NCI-H1436 treated with DMSO at 0.1 percent for 48 hours (cell line): ENCODE measurements around the gene BBIP1.
"Not testable (repeated sequence)": the region's sequence is repeated elsewhere in the genome, so short reads cannot be mapped to it uniquely, and the experiment has no call there.

Experiments used
- DNase-seq: peaks from one replicate; lab custom pipeline; 2025; lab: John Stamatoyannopoulos, UW

Gene BBIP1

DNA sequence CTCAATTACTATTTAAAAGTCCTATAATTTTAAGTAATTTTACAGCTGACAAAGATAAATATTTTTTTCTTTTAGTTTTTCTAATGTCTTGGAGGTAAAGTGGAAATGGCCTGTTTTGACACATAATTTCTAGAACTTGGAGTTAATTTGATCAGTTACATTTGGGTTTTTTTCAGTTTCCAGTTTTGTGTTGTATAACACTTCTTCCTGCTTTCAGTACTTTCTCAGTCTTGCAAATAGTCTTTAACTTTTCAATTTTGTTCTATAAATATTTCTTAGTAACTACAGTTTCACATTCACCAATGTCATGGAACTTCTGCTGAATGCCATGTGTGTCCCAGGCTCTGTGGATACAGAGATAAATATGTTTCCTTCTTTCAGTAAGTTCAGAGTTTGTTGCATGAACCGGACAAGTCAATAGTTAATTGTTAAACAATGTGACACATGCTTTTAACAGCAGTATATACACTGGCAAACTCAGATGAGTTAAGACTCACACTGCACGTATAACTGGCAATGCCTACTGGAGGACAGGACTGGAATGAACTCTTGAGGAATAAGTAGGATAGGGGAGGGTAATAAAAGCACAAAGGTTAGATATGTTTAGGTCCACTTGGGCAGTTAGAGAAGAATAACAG is 5.0 kb upstream of the BBIP1 start:
- DNase-seq: no peak

DNA sequence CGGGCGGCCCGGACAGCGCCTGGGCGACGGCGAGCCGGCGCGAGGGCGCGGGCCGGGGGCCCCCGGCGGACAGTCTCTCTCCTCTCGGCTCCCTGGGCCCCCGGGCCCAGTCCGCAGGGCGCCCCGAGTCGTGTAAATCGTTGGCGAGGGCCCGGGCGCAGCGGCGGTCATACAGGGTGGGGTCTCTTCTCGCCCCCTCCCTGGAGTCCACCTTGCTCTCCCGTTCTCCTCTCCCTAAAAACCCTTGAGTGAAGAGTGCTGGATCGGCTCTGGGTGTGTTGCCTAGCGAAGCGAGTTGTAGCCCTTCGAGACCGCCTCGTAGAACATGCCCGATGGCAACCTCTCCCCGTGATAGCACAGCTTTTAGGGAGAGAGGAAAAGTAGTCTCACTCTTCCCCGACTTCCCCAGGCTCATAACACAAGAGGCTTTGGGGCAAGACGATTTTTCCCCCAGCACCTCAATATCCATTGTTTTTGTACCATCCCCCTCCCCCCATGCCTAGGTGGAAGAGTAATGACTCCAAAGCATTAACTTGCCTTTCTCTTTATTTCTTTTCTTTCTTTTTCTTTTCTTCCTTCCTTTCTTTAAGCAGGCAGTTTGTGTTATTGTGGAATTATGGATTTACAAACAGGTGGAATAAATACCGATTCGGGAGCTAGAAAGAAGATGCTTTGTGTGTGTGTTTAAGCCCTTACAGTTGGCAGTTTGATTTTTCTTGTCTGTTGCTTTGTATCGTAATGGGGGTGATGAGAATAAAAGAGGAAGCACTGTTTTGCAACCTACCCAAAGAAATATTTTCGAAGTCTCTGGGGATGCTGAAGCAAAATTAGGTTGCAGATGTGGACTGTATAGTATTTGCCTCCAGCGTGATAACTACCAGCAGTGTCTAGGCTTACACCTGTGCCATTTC is 1.2 kb upstream of the BBIP1 start:
- no peak for DNase-seq

DNA sequence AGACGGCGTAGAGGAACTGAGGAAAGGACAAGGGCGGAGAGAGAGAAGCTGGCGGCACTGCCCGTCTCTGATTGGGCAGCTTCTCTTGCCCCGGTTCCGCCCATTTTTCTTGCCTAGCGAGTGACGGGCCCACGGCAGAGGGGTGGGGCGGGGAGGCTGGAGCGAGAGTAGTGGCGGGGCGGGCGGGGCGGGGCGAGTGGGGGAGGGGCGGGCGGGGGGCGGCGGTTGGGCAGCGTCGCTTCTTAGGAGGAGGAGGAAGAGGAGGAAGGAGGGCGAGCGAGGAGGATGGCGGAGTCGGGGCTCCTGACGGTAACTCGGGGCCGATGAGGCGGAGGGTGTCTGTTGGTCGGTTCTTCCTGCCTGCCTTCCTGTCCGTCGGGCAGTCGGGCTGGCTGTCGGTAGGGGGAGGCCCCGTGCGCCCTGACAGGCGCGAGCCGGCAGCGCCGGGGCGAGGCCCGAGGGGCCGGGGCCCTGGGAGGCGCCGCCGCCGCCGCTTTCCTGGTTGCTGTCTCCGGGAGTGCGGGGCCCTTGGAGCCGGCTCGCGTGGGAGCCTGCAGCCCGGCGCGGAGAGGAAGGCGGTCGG is 460 bp upstream of the BBIP1 start, which contains the start of gene SHOC2:
Gene SHOC2 (plus strand): TSS at position 256 of the 583 bp plus-strand sequence. CDS start 44,755 bp downstream, outside the sequence.
- DNase-seq: no peak

DNA sequence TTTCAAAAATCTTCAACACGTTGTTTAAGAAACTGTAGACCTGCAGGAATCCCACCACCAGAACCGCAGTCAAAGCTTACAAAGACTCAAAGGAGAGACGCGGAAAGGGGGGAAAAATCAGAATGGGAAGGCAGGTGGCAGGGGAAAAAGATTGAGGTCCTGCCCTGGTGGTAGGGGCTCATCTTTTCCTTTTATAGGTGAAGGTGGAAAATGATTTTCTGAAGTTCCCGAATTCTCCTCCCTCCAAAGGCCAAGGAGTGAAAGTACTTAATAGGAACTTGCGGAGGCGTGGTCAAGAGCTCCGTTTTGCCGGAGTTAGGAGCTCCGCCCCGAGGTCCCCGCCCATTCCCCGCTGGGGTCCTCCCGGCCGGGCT is 724 bp downstream of the BBIP1 start:
- DNase-seq: peak; percentile 74

DNA sequence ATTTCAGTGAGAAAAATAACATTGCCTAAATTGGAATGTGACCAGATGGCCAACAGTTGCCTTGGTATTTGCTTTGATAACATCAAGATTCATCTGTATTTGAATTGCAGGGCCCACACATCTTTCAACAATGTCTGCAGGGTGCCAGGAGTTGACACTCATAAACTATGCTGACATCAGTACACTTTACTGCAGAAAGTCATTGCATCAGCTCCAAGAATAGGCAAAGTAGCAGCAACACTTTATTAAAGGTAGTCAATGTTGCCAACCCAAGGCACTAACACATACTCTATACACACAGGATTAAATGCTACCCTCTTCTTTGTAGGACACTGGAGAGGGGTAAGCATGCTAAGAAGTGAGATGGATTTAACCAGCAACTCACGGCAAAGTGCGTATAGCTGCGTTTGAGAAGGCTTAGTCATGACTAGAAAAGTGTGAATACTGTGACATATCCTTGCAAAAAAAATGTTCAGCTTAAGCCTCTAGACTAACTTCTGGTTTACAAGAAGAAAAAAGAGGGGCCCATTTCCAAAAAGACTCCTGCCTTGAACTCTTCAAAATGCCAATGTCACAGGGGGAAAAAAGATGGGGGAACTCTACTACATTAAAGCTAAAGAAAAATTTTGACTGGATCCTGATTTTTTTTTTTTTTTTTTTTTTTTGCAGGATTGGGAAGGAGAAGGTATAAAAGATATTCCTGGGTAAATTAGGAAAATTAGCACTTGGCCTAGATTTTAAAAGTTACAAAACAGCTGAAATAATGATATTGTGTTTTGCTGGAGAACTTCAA is 2.2 kb downstream of the BBIP1 start:
- DNase-seq: no peak

DNA sequence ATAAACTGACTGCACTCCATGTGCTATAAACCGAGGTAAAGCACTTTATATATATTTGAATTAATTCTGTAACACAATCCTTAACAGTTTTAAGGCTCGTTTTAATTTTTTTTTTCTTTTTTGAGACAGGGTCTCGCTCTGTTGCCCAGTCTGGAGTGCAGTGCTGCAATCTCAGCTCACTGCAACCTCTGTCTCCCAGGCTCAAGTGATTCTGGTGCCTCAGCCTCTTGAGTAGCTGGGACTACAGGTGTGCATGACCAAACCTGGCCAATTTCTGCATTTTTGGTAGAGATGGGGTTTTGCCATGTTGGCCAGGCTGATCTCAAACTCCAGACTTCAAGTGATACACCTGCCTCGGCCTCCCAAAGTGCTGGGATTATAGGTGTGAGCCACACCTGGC is 3.4 kb downstream of the BBIP1 start:
- DNase-seq: not testable (repeated sequence)

DNA sequence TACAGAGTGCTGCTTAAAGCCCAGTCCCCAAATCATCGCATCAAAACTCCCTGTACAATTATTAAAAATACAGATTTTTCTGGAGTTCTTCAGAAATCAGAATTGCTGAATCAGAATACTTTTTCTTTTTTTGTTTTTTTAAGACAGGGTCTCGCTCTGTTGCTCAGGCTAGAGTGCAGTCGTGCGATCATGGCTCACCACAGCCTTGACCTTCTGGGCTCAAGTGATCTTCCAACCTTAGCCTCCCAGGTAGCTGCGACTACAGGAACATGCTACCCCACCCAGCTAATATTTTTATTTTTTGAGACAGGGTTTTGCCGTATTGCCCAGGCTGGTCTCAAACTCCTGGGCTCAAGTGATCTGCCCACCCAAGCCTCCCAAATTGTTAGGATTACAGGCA is 3.9 kb downstream of the BBIP1 start:
- no peak for DNase-seq

DNA sequence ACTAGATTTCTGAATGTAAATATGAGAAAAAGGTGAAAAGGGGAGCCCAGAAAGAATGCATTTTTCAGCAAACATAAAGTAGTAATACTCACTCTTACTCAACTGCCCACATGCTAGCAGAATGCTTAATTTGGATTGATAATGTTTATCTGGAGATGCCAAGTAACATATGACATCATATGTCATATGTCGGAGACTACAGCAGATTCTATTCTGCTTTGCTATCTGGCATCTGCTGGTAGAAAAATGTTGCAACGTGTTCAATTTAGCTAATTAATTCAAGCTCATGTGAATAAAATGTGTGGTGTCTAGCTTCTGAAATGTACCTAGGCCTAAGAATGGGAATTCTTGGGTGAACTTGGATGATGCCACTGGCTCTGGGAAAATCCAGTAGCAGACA is 4.5 kb downstream of the BBIP1 start:
- DNase-seq: no peak

DNA sequence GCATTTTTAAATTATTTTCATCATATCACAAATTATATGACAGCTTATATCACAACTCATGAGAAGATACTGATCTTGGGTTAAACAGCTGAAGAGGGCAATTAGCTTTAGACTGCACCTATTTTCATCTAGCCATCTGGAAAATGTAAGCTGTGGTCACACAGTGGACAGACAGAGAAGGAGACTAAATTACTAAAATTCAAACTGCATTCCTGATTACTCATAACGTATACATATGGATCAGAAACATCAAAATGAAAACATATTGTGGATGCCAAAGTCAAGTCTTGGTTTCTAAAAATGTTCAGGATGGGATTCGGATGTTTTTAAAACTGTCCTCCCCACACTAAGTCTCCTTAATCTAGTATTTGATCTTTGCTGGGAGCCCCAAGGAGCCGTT is 6.6 kb downstream of the BBIP1 start:
- no peak for DNase-seq

DNA sequence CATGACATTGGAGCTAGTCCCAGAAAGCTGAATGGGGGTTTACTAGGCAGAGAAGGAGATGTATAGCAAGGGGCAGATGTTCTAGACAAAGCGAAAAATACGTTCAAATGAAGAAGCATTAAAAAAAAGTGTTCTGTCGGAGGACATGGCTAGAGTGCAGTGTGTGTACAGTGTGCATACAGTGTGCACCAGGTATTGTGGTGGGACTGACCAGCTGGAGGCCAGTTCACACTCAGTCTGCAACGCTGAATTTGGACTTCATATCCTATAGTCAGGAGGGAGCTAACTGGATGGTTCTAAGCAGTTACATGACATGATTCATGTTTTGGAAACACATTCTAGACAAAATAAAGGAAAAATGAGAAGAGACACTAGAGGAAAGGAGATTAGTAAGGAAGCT is 8.8 kb downstream of the BBIP1 start:
- no peak for DNase-seq

DNA sequence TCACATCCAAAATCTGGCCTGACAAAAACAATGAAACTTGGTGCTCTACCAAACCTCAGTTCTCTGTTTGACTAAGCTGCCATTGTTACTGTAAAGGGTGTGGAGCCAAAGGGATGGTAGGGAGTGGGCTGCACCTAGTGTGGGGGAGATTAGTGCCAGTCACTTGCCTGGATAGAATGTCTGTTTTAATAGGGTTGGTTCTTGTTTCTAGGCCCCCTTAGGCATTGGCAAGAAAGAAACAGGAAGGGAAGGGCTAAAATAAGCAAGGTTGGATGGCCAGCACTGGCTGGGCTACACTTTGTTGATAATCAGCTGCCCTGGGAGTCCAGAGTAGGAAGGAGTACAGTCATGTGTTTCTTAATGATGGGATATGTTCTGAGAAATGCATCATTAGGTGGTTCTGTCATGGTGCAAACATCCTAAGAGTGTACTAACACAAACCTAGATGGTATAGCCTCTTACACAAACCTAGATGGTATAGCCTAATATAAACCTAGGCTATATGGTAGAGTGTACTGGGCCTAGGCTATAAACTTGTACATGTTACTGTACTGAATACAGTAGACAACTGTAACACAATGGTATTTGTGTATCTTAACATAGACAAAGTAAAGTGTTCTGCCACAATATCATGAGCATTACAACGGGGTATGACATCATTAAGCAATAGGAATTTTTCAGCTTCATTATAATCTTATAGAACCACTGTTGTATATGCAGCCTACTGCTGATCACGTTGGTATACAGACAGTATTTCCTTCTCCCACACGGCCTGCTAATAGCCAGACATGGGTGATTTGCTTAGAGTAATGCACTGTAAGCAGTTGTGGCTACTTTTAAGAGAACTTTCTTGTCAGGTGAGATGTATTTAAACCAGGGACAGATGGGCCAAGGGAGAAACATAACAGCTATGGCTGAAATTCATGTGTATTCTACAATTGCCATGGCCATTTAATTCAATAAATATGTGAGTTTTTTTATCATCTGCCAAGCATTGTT is 15.4 kb downstream of the BBIP1 start:
- no peak for DNase-seq

DNA sequence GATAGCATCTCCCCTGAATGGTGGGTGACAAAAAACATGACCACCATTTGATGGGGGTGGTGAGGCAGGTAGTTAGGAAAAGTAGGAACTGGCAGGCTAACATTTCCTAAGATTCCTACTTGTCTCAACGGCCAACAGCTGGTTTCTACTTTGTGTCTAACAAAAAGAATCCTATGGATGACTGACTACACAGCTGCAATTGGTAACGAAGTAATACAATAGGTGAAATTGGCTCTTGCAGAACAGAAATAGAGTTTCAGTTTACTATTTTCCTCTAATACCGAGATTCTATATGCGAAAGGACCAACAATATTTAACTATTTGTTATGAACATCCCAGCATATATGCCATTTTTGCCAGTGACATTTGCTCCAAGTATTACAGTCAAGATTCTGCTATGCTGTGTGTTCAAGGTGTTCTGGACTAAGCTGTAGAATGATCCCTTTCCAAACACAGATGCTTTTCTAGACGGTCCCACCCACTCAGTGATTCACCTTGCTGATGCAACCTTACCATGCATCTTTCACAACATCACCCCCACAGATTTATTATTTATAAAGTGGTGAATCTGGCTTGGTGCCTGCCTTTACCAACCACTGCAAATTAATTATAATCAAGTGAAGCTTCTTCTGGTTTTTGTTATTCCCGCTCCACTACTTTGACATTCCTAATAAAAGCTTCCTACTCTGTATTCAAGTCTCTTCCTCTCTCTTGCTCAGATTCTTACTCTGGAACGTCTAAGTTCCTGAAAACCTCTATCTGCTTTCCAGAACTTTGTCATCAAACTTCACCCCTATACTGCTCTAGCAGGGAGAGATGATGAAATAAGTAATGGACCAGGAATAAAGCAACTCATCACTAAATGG is 16.8 kb downstream of the BBIP1 start:
- DNase-seq: no peak

DNA sequence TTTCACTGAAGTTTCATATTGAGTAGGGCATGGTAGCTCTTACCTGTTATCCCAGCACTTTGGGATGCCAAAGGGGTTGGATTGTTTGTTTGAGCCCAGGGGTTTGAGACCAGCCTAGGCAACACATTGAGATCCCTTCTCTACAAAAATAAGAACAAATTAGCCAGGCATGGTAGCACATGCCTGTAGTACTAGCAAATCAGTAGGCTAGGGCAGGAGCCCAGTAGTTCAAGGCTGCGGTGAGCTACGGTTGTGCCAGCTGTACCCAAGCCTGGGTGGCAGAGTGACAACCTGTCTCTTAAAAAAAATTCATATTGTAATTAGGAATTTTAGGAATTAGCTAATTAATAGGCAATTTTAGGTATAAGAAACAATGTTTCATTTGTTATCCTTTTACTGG is 18.0 kb downstream of the BBIP1 start:
- DNase-seq: no peak

DNA sequence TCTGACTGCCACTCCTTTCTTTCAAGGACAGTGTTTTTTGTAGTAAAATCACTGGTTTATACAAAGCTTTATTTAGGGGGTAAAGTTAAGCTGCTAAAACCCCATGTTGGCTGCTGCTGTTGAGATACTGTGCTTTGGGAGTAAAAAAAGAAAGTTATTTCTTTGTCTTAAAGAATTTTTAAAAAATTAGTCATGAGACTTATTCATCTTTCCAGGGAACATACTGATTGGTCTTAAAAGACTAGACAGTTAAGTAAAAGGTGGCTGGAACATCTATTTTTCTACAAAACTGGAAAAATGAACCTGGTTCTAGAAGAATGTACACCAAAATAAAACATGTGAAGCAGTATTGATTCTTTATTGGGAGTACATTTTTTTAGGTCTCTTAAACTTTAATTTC is 20.6 kb downstream of the BBIP1 start:
- DNase-seq: no peak

DNA sequence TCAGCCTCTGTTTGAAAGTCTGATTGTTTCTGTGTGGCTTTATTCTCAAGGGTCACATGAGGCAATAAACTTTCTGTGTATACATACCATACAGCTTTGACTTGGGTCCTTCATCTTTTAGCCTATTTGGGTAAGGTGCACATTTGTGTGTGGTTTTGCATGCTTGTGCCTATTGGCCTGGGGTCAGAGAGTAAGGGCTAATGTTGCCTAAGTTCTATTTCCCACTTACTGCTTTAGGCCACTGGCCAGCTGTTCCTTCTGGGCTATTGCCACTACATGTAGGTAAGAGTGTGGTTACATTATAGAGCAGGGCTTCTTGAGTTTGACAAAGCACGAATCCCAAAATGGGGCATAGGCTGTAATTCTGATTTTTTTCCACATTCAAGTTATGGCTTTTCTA is 21.8 kb downstream of the BBIP1 start:
- DNase-seq: no peak

DNA sequence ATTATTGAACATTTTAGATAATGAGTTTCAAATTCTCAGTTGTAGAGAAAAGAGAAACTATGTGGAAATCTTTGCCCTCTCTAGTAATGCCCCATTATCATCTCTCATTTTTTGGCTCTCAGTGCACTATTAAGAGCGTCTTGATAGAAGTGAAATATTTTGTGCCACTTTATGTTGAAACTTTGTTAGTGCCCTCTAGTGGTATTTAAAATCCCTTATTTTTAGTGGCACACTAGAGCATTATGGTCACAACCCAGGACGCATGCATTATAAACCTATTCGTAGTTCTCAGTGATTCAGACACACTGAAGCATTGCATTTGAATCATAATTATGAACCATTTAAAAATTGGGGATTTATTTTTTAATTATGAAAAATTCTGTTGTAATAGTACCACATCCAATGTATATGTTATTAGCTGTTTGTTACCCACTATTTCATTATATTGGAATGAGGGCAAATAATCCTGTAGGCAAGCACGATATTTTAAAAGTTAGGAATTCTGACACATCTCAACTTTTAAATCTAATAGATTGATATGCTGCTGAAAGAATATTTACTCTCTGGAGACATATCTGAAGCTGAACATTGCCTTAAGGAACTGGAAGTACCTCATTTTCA is 25.3 kb downstream of the BBIP1 start:
- peak; percentile 8 for DNase-seq

DNA sequence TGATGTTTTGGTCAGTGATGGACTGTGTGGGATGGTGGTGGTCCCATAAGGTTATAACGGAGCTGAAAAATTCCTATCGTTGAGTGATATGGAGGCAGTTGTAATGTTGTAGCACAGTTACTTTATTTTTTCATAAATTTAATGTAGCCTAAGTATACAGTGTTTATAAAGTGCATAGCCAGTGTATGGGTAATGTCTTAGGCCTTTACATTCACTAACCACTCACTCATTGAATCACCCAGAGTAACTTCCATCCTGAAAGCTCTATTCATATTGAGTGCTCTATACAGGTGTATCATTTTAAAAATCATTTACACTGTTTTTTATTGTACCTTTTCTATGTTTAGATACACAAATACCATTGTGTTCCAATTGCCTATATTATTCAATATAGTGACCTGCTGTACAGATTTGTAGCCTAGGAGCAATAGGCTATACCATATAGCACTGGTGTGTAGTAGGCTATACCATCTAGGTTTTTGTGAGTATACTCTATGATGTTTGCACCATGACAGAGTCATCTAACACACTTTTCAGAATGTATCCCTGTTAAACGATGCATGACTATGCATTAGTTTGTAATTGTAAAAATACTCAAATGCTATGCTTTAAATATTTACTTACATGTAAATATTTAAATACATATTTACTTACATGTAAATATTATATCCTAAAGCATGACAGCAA is 26.2 kb downstream of the BBIP1 start:
- no peak for DNase-seq

DNA sequence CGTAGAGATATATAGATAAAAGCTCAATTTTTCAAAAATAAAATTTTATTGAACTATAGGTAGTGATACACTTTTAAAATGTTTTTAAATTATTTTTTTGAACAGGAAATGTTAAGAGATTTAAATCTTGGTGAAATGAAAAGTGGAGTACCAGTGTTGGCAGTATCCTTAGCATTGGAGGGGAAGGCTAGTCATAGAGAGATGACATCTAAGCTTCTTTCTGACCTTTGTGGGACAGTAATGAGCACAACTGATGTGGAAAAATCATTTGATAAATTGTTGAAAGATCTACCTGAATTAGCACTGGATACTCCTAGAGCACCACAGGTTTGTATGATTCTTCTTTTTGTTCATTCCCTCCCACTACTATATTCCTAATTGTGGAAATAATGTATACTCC is 31.4 kb downstream of the BBIP1 start:
- DNase-seq: no peak
